Esophagus muscularis mucosa (tissue), 3 donors: ENCODE results near the gene PKP1.

Experiments used
- POLR2A ChIP-seq: fragments of 450-650 bp; IDR thresholded peaks from one replicate; pipeline ENCODE4 v1.6.1; 2017; ENCODE audit warnings: antibody characterized with exemption, moderate library complexity, mild to moderate bottlenecking, low read depth
- POLR2AphosphoS5 ChIP-seq, 2 donors: sonication (generic); formaldehyde crosslinking; IDR thresholded peaks; one replicate each; pipeline ENCODE4 v1.6.1; 2017; ENCODE audit warnings: antibody characterized with exemption in 2 of 2
- TF ChIP-seq, protein P1 (sequence below), 3 experiments: fragments of 200-600 bp in 2 of 3; fragments of 450-650 bp in 1 of 3; sonication (generic) in 2 of 3; IDR thresholded peaks; one replicate each; pipeline ENCODE4 v1.5.1; 2017 to 2019; ENCODE audit warnings: antibody characterized with exemption in 3 of 3, mild to moderate bottlenecking in 2 of 3, moderate library complexity in 1 of 3

DNA sequence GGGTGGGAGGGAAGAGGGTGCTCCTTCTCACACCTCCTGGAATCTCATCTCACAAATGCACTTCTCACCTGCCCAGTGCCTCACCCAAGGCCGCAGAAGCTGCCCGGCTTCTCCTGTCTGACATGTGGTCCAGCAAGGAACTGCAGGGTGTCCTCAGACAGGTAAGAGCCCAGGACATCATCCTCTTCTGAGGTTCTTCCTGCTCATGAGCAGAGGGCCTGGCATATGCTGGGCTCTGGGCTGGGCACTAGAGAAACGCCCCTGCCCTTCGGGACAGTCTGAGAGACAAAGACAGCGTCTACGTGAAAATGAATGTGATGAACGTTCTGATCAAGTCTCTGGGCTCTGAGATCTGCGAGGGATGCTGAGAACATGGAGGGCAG, 42.4 kb downstream of the PKP1 start:
- TF ChIP-seq, protein P1, sequence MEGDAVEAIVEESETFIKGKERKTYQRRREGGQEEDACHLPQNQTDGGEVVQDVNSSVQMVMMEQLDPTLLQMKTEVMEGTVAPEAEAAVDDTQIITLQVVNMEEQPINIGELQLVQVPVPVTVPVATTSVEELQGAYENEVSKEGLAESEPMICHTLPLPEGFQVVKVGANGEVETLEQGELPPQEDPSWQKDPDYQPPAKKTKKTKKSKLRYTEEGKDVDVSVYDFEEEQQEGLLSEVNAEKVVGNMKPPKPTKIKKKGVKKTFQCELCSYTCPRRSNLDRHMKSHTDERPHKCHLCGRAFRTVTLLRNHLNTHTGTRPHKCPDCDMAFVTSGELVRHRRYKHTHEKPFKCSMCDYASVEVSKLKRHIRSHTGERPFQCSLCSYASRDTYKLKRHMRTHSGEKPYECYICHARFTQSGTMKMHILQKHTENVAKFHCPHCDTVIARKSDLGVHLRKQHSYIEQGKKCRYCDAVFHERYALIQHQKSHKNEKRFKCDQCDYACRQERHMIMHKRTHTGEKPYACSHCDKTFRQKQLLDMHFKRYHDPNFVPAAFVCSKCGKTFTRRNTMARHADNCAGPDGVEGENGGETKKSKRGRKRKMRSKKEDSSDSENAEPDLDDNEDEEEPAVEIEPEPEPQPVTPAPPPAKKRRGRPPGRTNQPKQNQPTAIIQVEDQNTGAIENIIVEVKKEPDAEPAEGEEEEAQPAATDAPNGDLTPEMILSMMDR (IDR thresholded peaks at IDR 0.05) = no peak
- TF ChIP-seq POLR2A = no peak
- TF ChIP-seq POLR2AphosphoS5 (IDR thresholded peaks at IDR 0.05) = no peak
